ENCODE results near the gene PAQR7. TPM values are rescaled to one million over a fixed set of nuclear protein-coding genes. Genes with fewer than 3 reads are reported as not detected.
A peak's percentile ranks its signal among the peaks of the same experiment; 100 is the strongest.

Gene PAQR7
- total RNA-seq (2014; rRNA removed) (6.4 and 7.2 TPM in 2 replicates), Bru-seq, nascent RNA (percentile 55 among the genes with signal in this experiment), BruChase-seq, experiment 1, labeled RNA remaining after a 6-hour chase (percentile 72 among the genes with signal in this experiment), BruChase-seq, experiment 2, labeled RNA remaining after a 2-hour chase (percentile 63 among the genes with signal in this experiment)
- long read RNA-seq, partial matches to known transcripts: 0 of 9 reads
- long read RNA-seq, other reads (novel, unspliced or antisense): 8 of 9 reads

GRCh38 chr1:25875154-25875855 lies at the start of gene PAQR7:
PAQR7 (minus strand) TSS chr1:25875708; CDS start chr1:25863839, 11,869 bp downstream.
- H3K4me3 ChIP-seq (ENCODE audit: low read length): peak within 1 kb of the TSS; percentile 90
- no peaks in the 10 kb centered on the region for H3K36me3 ChIP-seq (ENCODE audit: low read depth, low read length)
- H3F3A ChIP-seq (ENCODE audit: low read length, unreplicated experiment): no peaks in the 10 kb centered on the region
- H3K79me2 ChIP-seq (ENCODE audit: low read length): peaks cover 7% of the 10 kb centered on the region; the same call in 1 of the 2 replicates
- BruUV-seq (replicated peaks): no TSS peak
- peak within 1 kb of the TSS; percentile 94 for H3K4me2 ChIP-seq (ENCODE audit: low read length)
- ChIA-PET POLR2A (ENCODE audit: unreplicated experiment) (interaction anchor here (0.5 to 0.7 kb wide), 4 partner anchors 113 to 911 kb away, joined by 3 to 22 read pairs (median 4); no protein-coding TSS in a partner anchor), CTCF (interaction anchor here (0.6 to 1.0 kb wide), 3 partner anchors 17 to 73 kb away, joined by 3 to 9 read pairs (median 3); no protein-coding TSS in a partner anchor)
- H3K9me2 ChIP-seq (replicated peaks; ENCODE audit: low read length): no peaks in the 10 kb centered on the region
- DNase-seq (peak; percentile 64), ATAC-seq (peak; percentile 80)
- no peak within 1 kb of the TSS for H3K27ac ChIP-seq (ENCODE audit: low read length)
- TF ChIP-seq EZH2phosphoT487 (IDR thresholded peaks at IDR 0.05; ENCODE audit: borderline replicate concordance, low read length): no peak
- no peak for TF ChIP-seq EZH2 (IDR thresholded peaks at IDR 0.05; ENCODE audit: low read length, unreplicated experiment)
- no peak for TF ChIP-seq CTCF (conservative IDR thresholded peaks at IDR 0.05; ENCODE audit: low read depth, low read length)
- no peaks in the 10 kb centered on the region for H3K27me3 ChIP-seq (ENCODE audit: low read length)
- intact Hi-C loops (cut with micrococcal nuclease): no loop called here
- H2AFZ ChIP-seq (ENCODE audit: low read length): peak within 1 kb of the TSS; percentile 95
- H3K9me3 ChIP-seq (ENCODE audit: low read length): no peaks in the 10 kb centered on the region
- H3K9ac ChIP-seq (ENCODE audit: low read length): peak within 1 kb of the TSS; percentile 70
- H4K20me1 ChIP-seq (ENCODE audit: low read length): no peaks in the 10 kb centered on the region
- peaks cover 6% of the 10 kb centered on the region; the same call in 1 of the 2 replicates for H3K4me1 ChIP-seq (ENCODE audit: insufficient read depth, low read length)

- no peaks in the 10 kb centered on the region for H3F3A ChIP-seq (ENCODE audit: low read length, unreplicated experiment)
- no peak overlapping the region for H3K4me2 ChIP-seq (ENCODE audit: low read length)
- no peak overlapping the region for H3K27ac ChIP-seq (ENCODE audit: low read length)
- no peaks in the 10 kb centered on the region for H3K36me3 ChIP-seq (ENCODE audit: low read depth, low read length)
- POLR2A ChIA-PET (ENCODE audit: unreplicated experiment): no interaction called here
- TF ChIP-seq CTCF (conservative IDR thresholded peaks at IDR 0.05; ENCODE audit: low read depth, low read length): no peak
- no peak for TF ChIP-seq EZH2 (IDR thresholded peaks at IDR 0.05; ENCODE audit: low read length, unreplicated experiment)
- TF ChIP-seq EZH2phosphoT487 (IDR thresholded peaks at IDR 0.05; ENCODE audit: borderline replicate concordance, low read length): no peak
- CTCF ChIA-PET: no interaction called here
- no peaks in the 10 kb centered on the region for H3K9me3 ChIP-seq (ENCODE audit: low read length)
- H3K4me3 ChIP-seq (ENCODE audit: low read length): no peak overlapping the region
- intact Hi-C loops (cut with micrococcal nuclease): no loop called here
- peaks cover 12% of the 10 kb centered on the region; the same call in 1 of the 2 replicates for H3K4me1 ChIP-seq (ENCODE audit: insufficient read depth, low read length)
- ATAC-seq (no peak), DNase-seq (no peak)
- no peaks in the 10 kb centered on the region for H4K20me1 ChIP-seq (ENCODE audit: low read length)
- no TSS peak for BruUV-seq (replicated peaks)
- no peaks in the 10 kb centered on the region for H3K27me3 ChIP-seq (ENCODE audit: low read length)
- no peaks in the 10 kb centered on the region for H3K79me2 ChIP-seq (ENCODE audit: low read length)
- H3K9ac ChIP-seq (ENCODE audit: low read length): no peak overlapping the region
- no peaks in the 10 kb centered on the region for H3K9me2 ChIP-seq (replicated peaks; ENCODE audit: low read length)
- no peak overlapping the region for H2AFZ ChIP-seq (ENCODE audit: low read length)
Observed at GRCh38 chr1:25924454-25924853, 48.9 kb upstream of the PAQR7 start.

All from PC-3 (cell line).